Stimulated activated CD8-positive, alpha-beta memory T cell treated with anti-CD3 and anti-CD28 coated beads, Interleukin-7, amount 100 ng/mL, for 1 hour (primary cell): Measurements from ENCODE around the gene ELOVL2.

Experiments used
- DNase-seq, 2 donors: peaks; one replicate each; pipeline ENCODE4 v3.0.0-alpha.2; 2020; ENCODE audit warnings: low read depth in 2 of 2

The ELOVL2 gene

DNA sequence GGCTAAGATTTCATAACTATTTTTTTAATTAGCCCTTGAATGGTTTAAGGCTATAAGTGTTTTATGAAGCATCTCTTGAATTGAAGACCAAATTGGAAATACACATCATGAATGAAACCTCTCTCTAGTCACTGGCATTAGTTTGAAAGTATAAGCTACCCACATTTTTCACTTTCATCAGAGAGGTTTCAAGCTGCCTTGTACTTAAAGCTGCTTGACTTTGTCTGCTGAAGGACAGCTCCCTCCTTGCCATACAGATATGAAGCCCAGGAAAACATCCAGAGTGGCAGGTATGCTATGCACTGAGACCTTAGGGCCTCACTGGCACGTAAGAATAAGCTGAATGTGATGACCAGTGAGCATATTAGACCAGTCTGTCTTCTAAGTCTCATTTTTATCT, 62.7 kb downstream of the ELOVL2 start:
- DNase-seq, result no peak

- no peak for DNase-seq
Measured at GRCh38 chr6:10979603-10980002, 64.5 kb downstream of the ELOVL2 start.

DNA sequence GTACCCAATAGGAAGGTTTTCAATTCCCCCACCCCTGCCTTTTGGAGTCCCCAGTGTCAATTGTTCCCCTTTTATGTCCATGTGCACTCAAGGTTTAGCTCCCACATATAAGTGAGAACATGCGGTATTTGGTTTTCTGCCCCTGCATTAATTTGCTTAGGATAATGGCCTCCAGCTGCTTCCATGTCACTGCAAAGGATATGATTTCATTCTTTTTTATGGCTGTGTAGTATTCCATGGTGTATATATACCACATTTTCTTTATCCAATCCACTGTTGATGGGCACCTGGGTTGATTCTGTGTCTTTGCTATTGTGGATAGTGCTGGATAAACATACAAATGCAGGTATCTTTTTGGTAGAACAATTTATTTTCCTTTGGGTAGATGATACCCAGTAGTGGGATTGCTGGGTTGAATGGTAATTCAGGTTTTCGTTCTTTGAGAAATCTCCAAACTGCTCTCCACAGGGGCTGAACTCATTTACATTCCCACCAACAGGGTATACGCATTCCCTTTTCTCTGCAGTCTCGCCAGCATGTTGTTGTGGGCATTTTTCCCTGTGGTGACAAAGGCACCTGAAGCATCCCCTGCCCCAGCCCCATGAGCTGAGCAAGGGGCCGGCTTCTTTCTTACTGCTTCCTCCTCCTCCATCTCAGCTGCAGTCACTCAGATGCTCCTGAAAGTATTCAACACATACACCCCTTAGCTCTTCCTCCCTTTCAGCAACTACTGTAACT, 66.7 kb downstream of the ELOVL2 start:
- DNase-seq, result no peak

- no peak for DNase-seq
Measured at GRCh38 chr6:10976571-10976970, 67.5 kb downstream of the ELOVL2 start.

GRCh38 chr6:10972196-10972595, 71.9 kb downstream of the ELOVL2 start:
- no peak for DNase-seq

DNA sequence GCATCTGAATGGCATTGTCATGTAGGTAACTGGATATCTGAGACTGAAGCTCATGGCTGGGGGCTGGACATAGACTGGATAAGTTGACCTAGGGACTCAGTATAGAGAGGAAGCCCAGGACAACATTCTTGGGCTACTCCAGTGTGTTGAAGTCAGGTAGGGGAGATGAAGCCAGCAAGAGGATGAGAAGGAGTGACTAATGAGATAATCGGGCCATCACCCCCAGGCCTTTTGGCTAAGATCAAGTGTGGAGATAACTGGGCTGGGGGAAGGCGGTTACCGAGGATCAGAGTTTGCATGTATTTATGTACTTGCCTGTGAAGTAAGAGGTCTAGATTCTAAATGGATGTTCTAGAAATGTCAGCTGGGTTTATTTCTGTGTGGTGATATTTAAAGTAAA, 73.4 kb downstream of the ELOVL2 start:
- no peak for DNase-seq

- no peak for DNase-seq
Measured at GRCh38 chr6:10968776-10969175, 75.3 kb downstream of the ELOVL2 start.

GRCh38 chr6:10964684-10965083, 79.4 kb downstream of the ELOVL2 start:
- DNase-seq, result no peak

GRCh38 chr6:10963113-10963512, 81.0 kb downstream of the ELOVL2 start:
- no peak for DNase-seq

DNA sequence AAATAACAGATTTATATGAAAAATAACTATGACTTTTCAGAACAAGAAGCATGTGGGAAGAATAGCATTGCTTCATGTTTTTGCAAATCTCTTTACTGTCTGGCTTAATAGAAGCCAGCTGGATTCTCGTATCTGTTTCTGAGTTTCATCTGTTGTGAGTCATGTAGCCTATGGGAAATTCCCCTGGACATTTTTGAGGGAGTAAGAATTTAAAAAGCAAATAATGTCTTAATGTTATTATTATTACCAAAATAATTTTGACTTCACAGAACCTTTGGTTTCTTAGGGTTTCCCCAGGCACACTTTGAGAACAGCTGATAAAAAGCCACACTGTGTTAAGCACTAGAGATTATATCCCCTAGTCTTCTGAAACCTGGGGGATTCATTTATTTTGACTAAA, 81.4 kb downstream of the ELOVL2 start:
- no peak for DNase-seq

- DNase-seq, result no peak
Measured at GRCh38 chr6:10961837-10962236, 82.3 kb downstream of the ELOVL2 start.

GRCh38 chr6:10960171-10960570, 83.9 kb downstream of the ELOVL2 start:
- no peak for DNase-seq

DNA sequence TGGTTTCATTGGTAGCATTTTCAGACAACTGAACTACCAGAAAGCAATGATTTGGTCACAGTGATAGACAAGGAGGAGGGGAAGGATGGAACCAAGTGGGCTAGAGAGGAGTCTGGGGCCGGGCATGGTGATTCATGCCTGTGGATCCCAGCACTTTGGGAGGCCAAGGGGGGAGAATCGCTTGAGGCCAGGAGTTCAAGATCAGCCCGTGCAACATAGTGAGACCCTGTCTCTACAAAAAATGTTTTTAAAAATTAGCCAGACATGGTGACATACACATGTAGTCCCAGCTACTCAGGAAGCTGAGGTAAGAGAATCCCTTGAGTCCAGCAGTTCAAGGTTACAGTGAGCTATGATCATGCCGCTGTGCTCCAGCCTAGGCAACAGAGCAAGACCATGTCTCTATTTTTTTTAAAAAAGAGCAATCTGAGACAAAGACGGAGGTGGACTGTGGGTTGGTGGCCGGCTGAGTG, 86.7 kb downstream of the ELOVL2 start:
- DNase-seq, result no peak

DNA sequence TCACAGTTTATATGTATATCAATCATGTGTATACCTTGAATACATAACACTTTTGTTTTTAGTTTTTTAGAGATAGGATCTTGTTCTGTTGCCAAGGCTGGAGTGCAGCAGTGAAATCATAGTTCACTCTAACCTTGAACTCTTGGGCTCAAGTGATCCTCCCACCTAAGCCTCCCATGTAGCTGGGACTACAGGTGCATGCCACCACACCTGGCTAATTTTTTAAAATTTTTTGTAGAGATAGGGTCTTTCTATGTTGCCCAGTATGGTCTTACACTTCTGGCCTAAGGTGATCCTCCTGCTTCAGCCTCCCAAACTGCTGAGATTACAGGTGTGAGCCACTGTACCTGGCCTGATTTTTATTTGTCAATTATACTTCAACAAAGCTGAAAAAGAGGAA, 87.3 kb downstream of the ELOVL2 start:
- no peak for DNase-seq

DNA sequence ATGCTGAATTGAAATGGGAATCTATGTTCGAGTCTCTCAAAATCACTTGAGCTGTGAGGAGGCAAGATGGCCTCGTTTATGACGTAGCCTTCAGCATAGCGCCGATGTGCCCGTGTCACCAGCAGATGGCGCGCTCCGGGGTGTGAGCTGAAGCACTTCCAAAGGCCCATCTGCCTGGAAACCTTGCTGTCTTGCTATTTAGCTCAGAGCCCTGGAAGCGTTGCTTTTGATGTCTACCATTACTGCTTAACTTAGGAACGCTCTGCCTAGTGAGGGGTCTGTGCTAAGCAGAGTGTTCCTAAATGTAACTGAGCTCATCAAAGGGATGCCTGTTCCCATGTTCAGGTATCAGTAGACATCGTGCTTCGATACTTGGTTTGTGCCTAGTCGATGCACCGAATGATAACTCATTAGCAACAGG, 89.5 kb downstream of the ELOVL2 start:
- DNase-seq, result peak; percentile 14 to 23

DNA sequence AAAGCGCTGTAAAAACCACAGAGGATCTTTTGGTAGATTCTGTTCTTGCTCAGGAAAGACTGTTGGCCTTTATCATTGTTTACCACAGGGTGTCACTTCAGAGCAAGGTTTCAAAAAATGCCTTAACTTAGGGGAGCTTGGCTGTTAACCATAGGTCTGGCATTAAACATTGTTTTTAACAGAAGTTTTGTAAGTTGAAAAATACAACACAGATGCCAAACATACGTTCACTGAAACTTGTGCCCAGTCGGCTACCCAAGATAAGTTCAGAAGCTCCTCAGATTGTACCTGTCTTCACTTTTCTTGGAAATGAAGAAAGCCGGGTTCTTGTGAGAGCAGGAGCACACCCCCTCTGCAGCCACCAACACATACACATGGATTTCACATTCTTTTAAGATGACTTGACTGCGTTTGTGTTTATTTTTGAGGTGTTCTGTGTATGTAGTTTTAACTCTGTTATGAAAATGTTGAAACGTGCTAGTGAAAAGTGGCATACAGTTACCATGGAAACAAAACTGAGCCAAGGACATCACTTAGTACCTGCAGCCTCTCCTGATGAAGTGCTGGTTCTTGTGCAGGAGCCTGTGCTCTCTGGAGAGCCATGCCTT, 92.3 kb downstream of the ELOVL2 start:
- no peak for DNase-seq

GRCh38 chr6:10949579-10950490, 94.3 kb downstream of the ELOVL2 start:
- no peak for DNase-seq

DNA sequence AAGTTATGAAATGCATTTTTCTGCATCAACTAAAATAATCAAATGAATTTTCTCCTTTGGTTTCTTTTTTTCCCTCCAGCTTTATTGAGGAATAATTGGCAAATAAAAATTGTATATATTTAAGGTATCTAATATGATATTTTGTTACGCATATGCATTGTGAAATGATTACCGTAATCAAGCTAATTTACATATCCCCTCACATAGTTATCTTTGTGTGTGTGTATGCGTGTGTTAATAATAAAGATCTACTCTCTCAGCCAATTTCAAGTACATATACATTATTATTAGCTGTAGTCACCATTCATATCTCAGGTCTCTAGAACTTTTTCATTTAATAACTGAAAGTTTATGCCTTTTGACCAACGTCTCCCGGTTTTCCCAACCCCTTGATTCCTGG, 96.1 kb downstream of the ELOVL2 start:
- DNase-seq, result no peak

- no peak for DNase-seq
Measured at GRCh38 chr6:10945845-10946244, 98.3 kb downstream of the ELOVL2 start.

- no peak for DNase-seq
Measured at GRCh38 chr6:10939840-10940239, 104.3 kb downstream of the ELOVL2 start.

GRCh38 chr6:10933126-10933525, 111.0 kb downstream of the ELOVL2 start:
- DNase-seq, result no peak
